GM10266 (cell line): Measurements from ENCODE around the gene DNAJB13.

Source experiments
- DNase-seq: peaks from one replicate; pipeline ENCODE4 v3.0.0; 2012; ENCODE audit errors: extremely low spot score
- CTCF ChIP-seq: IDR thresholded peaks from 2 replicates; pipeline ENCODE4 v1.5.1; 2012; ENCODE audit warnings: mild to moderate bottlenecking, low read depth; ENCODE audit not compliant: control insufficient read depth, insufficient read depth; ENCODE audit errors: missing control alignments

Gene DNAJB13

DNA sequence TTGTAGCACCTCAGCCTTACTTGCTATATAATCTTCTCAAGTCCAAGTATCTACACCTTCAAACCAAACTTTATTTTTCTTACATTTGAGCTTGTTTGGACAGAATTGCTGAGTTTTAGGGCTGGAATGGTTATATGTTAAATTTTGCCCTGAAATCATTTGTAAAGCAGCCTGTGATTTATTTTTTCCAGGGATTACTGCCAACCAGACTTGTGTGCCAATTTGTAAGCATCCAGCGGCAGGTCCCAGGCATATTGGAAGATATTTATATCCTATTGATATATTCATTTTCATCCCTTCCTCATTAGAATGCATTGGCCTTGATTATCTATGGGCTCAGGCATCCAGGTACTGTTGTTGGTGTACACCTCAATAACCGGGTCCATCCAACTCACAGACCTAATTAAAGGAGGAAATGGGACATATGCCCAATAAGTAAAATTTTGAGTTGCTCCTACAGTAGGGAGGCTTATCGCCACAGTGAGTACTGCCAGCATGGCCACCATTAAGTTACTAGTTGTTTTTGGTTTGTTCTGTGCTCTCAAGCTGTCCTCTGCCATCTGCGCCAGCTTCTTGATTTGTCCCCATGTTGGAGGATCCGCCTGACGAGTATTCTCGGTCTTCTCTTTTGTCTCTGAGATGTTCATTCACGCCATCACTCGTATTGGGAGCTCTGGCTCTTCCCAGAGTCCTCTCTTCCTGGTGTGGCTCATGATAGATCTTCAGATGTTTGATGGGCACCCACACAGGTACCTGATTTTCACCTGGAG, 9.8 kb upstream of the DNAJB13 start:
- no peak for TF ChIP-seq CTCF
- DNase-seq, result no peak

DNA sequence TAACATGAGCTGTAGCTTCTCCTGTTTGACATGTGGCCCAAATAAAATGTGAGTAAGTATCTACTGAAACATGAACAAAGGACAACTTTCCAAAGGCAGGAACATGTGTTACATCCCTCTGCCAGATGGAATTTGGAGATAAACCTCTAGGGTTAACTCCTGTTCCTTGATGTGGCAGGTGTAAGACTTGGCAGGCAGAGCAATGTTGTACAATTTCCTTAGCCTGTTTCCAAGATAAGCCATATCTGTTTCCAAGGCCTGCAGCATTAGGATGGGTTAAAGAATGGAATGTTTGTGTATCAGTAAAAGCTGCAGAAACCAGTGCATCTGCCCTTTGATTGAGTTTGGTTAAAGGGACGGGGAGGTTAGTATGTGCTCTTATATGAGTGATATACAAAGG, 8.8 kb upstream of the DNAJB13 start:
- no peak for DNase-seq
- TF ChIP-seq CTCF, result no peak

DNA sequence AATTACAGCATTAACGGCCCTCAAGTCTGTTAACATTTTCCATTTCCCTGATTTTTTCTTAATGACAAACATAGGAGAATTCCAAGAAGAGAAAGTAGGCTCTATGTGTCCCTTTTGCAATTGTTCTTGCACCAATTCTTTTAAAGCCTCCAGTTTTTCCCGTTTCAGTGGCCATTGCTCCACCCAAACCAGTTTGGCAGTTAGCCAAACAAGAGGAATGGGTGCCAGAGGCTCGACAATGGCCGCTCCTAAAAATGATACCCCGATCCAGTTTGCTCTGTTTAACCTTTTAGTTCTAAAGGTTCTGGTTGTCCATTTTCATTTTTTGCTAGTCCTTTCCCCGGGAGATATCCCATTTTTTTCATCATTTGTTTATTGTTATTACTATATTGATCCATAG, 6.7 kb upstream of the DNAJB13 start:
- TF ChIP-seq CTCF, result no peak
- DNase-seq, result no peak

DNA sequence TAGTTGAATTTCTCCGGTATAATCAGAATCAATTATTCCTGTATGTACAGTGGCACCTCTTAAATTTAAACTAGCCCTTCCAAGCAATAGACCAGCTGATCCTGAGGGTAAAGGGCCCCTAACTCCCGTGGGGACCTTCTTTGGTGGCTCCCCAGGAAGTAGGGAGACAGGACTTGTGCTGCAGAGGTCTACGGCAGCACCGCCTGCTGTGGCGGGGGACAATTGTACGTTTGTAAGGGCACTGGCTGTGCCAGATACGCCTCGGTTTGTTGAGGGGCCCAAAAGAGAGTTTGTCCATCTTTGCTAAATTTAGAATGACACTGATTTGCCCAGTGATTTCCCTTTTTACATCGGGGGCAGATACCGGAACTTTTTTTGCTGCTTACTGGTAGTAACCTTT, 5.9 kb upstream of the DNAJB13 start:
- DNase-seq, result no peak
- TF ChIP-seq CTCF, result no peak

- TF ChIP-seq CTCF, result no peak
- no peak for DNase-seq
These were observed 5.4 kb upstream of the DNAJB13 start for GRCh38 chr11:73945396-73945795.

GRCh38 chr11:73946798-73947458, 3.9 kb upstream of the DNAJB13 start:
- DNase-seq, result no peak
- TF ChIP-seq CTCF, result no peak

- no peak for DNase-seq
- no peak for TF ChIP-seq CTCF
These were observed 1.6 kb upstream of the DNAJB13 start for GRCh38 chr11:73949246-73949645.
